Ishikawa (cell line): Measurements from ENCODE around the gene PPP1CA.

ENCODE experiments used
- CEBPB ChIP-seq: IDR thresholded peaks from 2 replicates; pipeline ENCODE4 v1.6.1; 2012
- CREB1 ChIP-seq: IDR thresholded peaks from 2 replicates; pipeline ENCODE4 v1.6.1; 2012; ENCODE audit warnings: low read depth
- EGR1 ChIP-seq: IDR thresholded peaks from 2 replicates; pipeline ENCODE4 v1.6.1; 2012
- EP300 ChIP-seq: IDR thresholded peaks from 2 replicates; pipeline ENCODE4 v1.6.1; 2012; ENCODE audit warnings: borderline replicate concordance
- FOXM1 ChIP-seq: IDR thresholded peaks from 2 replicates; pipeline ENCODE4 v1.6.1; 2012; ENCODE audit warnings: low read depth, borderline replicate concordance
- NFIC ChIP-seq: IDR thresholded peaks from 2 replicates; pipeline ENCODE4 v1.6.1; 2012
- RAD21 ChIP-seq: IDR thresholded peaks from 2 replicates; pipeline ENCODE4 v1.6.1; 2012; ENCODE audit warnings: low read depth
- TAF1 ChIP-seq: IDR thresholded peaks from 2 replicates; pipeline ENCODE4 v1.6.1; 2012; ENCODE audit warnings: low read depth, mild to moderate bottlenecking
- TCF12 ChIP-seq: IDR thresholded peaks from 2 replicates; pipeline ENCODE4 v1.6.1; 2012; ENCODE audit warnings: low read depth
- TEAD4 ChIP-seq: IDR thresholded peaks from 2 replicates; pipeline ENCODE4 v1.6.1; 2012
- YY1 ChIP-seq: IDR thresholded peaks from 2 replicates; pipeline ENCODE4 v1.6.1; 2012; ENCODE audit warnings: low read depth
- ZBTB7A ChIP-seq: IDR thresholded peaks from 2 replicates; pipeline ENCODE4 v1.6.1; 2012; ENCODE audit warnings: low read depth
- TF ChIP-seq, protein P1 (sequence below): IDR thresholded peaks from 2 replicates; pipeline ENCODE4 v1.6.1; 2012; ENCODE audit warnings: low read depth, mild to moderate bottlenecking
- TF ChIP-seq, protein P2 (sequence below): IDR thresholded peaks from 2 replicates; pipeline ENCODE4 v1.6.1; 2012
- TF ChIP-seq, protein P3 (sequence below): IDR thresholded peaks from 2 replicates; pipeline ENCODE4 v1.6.1; 2012

The PPP1CA gene

DNA sequence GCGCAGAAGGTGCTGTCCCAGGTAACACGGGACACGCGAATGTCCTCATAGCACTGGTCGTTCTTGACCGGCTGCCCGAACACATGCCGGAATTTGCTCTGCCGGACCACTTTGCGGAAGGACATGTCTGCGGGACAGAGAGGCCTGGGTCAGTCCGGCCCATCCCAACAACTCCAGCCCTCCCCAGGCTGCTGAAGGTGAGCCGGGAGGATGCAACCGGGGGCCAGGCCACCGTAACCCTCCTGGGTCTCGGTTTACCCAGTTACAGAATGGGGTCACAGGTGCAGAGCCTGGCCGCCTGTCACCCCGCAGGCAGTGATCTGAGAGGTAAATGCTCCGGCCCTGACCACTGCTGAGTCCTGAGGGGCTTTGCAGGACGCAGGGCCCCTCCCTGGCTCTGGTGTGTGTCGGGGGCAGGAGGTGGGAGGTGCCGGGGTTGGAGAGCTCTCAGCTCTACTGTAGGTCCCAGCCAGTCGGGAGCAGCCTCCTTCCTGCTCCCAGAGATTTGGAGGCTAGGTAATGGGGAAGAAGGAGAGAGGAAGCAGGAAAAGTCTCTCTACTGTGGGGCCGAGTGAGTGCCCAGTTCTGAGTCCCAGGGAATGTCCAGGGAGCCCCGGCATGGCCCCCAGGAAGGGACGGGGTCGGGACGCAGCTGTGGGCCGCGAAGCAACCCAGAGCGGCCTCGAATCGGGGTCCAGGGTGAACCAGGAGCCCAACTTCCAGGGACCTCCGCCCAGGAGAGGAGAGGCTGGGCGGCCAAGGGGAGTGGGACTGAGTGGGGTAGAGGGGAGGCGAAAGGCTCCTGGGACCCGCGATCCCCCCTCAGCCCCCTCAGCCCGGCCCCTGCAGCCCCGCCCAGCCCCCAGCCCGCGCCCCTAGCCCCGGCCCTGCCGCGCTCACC, 41.1 kb upstream of the PPP1CA start:
- TF ChIP-seq TAF1: peak; percentile 7; the same call in 1 of the 2 replicates
- no peak for TF ChIP-seq EP300

DNA sequence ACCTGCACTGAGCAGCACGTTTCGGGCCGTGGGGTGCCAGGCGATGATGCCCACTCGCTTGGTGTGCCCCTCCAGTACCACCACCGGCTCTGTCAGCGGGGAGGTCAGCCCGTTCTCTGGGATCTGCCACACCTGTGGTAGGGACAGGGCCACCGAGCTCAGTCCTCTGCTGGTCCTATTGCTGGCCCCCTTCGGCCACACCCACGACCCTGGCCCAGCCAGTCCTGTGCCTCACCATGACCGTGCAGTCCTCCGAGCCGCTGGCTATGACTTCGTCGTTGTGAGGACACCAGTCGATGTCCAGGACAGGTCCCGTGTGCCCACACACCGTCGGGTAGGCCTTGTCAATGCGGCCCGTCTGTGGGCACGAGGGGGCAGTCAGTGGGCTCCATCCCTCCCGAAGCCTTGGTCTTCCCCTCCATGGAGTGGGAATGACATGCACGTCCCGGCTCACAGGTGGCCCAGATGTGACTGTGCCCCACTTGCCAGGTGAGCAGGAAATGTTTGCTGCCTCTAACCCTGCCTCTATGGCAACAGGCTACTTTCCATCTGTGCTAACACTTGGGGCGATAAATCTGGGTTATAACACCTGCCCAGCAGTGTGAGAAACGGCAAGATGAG, 40.2 kb upstream of the PPP1CA start:
- TF ChIP-seq EGR1 (no peak), YY1 (no peak), NFIC (no peak), EP300 (no peak), FOXM1 (no peak), TAF1 (no peak), ZBTB7A (no peak), TCF12 (no peak), CEBPB (no peak), CREB1 (no peak)
- TF ChIP-seq, protein P1, sequence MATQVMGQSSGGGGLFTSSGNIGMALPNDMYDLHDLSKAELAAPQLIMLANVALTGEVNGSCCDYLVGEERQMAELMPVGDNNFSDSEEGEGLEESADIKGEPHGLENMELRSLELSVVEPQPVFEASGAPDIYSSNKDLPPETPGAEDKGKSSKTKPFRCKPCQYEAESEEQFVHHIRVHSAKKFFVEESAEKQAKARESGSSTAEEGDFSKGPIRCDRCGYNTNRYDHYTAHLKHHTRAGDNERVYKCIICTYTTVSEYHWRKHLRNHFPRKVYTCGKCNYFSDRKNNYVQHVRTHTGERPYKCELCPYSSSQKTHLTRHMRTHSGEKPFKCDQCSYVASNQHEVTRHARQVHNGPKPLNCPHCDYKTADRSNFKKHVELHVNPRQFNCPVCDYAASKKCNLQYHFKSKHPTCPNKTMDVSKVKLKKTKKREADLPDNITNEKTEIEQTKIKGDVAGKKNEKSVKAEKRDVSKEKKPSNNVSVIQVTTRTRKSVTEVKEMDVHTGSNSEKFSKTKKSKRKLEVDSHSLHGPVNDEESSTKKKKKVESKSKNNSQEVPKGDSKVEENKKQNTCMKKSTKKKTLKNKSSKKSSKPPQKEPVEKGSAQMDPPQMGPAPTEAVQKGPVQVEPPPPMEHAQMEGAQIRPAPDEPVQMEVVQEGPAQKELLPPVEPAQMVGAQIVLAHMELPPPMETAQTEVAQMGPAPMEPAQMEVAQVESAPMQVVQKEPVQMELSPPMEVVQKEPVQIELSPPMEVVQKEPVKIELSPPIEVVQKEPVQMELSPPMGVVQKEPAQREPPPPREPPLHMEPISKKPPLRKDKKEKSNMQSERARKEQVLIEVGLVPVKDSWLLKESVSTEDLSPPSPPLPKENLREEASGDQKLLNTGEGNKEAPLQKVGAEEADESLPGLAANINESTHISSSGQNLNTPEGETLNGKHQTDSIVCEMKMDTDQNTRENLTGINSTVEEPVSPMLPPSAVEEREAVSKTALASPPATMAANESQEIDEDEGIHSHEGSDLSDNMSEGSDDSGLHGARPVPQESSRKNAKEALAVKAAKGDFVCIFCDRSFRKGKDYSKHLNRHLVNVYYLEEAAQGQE: no peak
- TF ChIP-seq, protein P2, sequence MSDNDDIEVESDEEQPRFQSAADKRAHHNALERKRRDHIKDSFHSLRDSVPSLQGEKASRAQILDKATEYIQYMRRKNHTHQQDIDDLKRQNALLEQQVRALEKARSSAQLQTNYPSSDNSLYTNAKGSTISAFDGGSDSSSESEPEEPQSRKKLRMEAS: no peak
- TF ChIP-seq, protein P3, sequence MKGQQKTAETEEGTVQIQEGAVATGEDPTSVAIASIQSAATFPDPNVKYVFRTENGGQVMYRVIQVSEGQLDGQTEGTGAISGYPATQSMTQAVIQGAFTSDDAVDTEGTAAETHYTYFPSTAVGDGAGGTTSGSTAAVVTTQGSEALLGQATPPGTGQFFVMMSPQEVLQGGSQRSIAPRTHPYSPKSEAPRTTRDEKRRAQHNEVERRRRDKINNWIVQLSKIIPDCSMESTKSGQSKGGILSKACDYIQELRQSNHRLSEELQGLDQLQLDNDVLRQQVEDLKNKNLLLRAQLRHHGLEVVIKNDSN: no peak

DNA sequence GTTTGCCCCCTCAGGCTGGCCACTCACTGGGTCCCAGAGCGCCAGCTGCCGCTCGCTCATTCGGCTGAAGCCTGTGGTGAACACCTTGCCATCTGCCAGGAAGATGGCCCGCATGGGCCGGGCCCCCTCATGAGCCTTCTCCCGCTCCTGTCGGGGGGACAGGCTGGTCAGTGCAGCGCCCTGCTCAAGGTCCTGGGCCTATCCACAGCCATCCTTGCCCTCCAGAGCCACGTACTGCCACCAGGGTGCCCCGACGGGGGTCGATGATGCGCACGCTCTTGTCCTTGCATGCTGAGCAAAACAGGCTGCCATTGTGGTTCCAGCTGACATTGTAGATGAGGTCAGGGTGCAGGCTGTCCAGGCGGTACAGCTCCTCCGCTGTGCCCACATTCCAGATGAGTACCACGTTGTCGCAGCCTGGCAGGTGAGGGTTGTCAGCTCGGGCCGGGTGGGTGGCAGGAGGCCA, 39.5 kb upstream of the PPP1CA start:
- TF ChIP-seq EP300 (no peak), TCF12 (no peak), TAF1 (no peak), YY1 (no peak), CREB1 (no peak), TEAD4 (no peak), ZBTB7A (no peak), NFIC (no peak), CEBPB (no peak), RAD21 (no peak)
- TF ChIP-seq, protein P3: no peak
- TF ChIP-seq, protein P1: no peak

DNA sequence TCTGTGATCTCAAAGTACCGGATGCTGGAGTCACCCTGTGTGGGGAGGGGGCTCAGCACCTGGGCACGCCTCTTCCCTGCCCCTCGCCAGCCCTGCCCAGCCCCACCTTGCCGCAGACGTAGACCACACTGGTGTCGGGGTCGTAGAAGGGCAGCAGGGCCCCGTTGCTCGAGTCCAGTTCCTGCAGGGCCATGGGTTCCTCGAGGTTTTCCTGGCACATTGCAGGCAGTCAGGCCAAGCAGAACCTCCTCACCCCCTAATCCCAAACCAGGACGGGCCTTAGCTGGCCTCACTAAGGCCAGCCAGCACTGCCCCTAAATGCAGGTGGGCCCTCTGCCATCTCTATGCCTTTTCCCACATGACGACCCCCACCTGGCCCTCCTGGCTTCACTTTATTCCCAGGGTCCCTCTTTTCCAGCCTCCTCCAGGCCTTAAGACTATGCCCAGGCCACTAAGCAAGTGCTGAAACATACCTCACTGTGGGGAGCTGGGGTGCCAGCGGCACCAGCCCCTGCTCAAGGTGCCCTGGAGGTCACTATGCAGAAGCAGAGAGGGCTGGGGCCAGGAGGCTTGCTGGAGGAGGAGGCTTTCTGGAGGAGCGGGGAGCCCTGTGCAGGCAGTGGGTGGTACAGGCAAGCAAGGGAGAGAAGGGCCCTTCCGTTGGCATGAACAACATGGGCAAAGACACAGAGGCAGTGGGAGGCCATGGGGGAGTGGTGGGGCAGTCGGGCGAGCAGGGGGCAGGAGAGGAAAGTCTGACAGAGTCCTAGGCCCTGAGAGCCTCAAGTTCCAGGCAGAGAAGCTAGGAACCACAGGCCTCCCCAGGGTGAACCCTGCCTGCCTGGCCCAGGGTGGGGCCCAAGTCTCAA, 38.8 kb upstream of the PPP1CA start:
- TF ChIP-seq CEBPB (no peak), EP300 (no peak), NFIC (no peak), ZBTB7A (no peak), FOXM1 (no peak), YY1 (no peak)
- TF ChIP-seq, protein P1: no peak
